Stimulated activated CD8-positive, alpha-beta memory T cell treated with anti-CD3 and anti-CD28 coated beads, Interleukin-2, amount 100 ng/mL, for 48 hours (primary cell): ENCODE data around the gene GAPVD1.

Experiments
- DNase-seq, 2 donors: peaks; one replicate each; pipeline ENCODE4 v3.0.0-alpha.2; 2020; ENCODE audit warnings: low read depth in 2 of 2

The GAPVD1 gene

GRCh38 chr9:125405938-125406809 is 144.5 kb downstream of the GAPVD1 start:
- DNase-seq, result no peak

GRCh38 chr9:125406810-125407087 is 145.1 kb downstream of the GAPVD1 start:
- no peak for DNase-seq

GRCh38 chr9:125407432-125407973 is 145.9 kb downstream of the GAPVD1 start:
- no peak for DNase-seq

GRCh38 chr9:125407974-125408900 is 146.6 kb downstream of the GAPVD1 start:
- peak; percentile 75 to 79 for DNase-seq

- no peak for DNase-seq
Observed at GRCh38 chr9:125409217-125409636, 147.6 kb downstream of the GAPVD1 start.

GRCh38 chr9:125409637-125410521 is 148.3 kb downstream of the GAPVD1 start:
- peak in 1 of 2 donors; percentile 27 for DNase-seq

GRCh38 chr9:125410522-125410894 is 148.9 kb downstream of the GAPVD1 start:
- DNase-seq, result no peak

- DNase-seq, result no peak
Observed at GRCh38 chr9:125411171-125411756, 149.6 kb downstream of the GAPVD1 start.

GRCh38 chr9:125412166-125412565 is 150.5 kb downstream of the GAPVD1 start:
- no peak for DNase-seq

- no peak for DNase-seq
Observed at GRCh38 chr9:125413579-125413978, 152.0 kb downstream of the GAPVD1 start.

GRCh38 chr9:125415583-125416460 is 154.2 kb downstream of the GAPVD1 start:
- no peak for DNase-seq

- DNase-seq, result no peak
Observed at GRCh38 chr9:125416517-125416916, 154.9 kb downstream of the GAPVD1 start.
